ENCODE data around the gene MDC1. TPM values are rescaled to one million over a fixed set of nuclear protein-coding genes. Genes with fewer than 3 reads are reported as not detected.

MDC1 gene
- total RNA-seq, 4 donors from 2014 or later = 3.6 to 8.9 (median 6.2) TPM

DNA sequence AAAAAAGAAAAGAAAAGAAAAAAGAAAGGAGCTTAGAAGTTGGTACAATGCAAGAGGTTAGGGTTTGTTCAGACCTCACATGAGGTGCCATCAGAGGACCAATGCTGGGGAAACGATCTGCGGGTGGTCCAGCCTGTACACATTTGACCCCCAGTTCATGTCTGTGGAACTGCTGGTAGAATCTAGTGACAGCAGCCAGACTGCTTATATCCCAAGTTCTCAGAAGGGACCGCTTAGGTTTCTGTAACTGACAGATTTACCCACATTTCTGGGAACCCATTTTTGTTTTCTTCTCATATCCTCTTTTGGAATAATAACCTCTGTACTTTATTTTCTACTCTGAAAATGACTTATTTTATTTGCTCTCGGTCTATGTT lies 35.3 kb downstream of the MDC1 start:
- TF ChIP-seq POLR2A (IDR thresholded peaks at IDR 0.05) = no peak
- TF ChIP-seq, protein P1, sequence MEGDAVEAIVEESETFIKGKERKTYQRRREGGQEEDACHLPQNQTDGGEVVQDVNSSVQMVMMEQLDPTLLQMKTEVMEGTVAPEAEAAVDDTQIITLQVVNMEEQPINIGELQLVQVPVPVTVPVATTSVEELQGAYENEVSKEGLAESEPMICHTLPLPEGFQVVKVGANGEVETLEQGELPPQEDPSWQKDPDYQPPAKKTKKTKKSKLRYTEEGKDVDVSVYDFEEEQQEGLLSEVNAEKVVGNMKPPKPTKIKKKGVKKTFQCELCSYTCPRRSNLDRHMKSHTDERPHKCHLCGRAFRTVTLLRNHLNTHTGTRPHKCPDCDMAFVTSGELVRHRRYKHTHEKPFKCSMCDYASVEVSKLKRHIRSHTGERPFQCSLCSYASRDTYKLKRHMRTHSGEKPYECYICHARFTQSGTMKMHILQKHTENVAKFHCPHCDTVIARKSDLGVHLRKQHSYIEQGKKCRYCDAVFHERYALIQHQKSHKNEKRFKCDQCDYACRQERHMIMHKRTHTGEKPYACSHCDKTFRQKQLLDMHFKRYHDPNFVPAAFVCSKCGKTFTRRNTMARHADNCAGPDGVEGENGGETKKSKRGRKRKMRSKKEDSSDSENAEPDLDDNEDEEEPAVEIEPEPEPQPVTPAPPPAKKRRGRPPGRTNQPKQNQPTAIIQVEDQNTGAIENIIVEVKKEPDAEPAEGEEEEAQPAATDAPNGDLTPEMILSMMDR (IDR thresholded peaks at IDR 0.05 in 4 of 5, conservative IDR thresholded peaks at IDR 0.05 in 1 of 5) = no peak
- intact Hi-C loops (cut with DNase I; ENCODE audit: low total_unique reads) = no loop called here
- H3K36me3 ChIP-seq = peaks cover 0 to 25% of the 10 kb centered on the region in 2 donors

DNA sequence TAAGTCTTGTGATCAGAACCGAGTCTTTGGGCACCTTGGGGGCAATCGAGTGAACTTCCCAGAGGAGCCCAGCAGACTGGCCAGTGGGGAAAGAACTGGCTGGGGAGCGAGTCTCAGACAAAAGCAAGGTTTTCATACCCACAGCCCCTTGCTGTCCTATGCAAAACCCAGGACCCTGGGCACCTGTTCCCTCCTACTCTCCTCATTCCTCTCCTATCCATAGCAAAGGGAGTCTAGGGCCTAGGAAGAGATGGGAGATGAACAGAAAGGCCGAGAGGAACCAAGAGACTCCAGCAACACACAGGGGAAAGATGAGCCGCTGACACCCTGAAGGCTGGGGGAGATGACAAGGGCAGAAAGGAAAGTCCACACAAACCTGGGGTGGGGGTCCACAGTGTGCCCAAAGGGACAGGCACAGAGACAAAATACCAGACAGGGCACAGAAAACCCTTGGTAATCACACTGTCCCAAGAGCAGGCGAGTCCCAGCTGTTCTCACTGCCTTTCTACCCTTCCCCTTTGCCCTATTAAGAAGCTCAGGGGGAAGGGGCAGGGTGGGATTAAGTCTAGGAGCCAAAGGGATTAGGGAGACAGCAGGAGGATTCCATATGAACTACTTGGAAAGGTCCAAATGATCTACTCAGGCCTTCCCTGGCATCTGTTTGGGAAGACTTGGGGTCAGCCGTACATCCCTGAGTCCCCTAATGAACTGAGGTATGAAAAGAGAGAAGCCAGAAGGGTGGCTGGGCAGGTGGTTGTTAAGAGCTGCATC lies 37.1 kb downstream of the MDC1 start:
- H3K4me1 ChIP-seq = peaks cover 15 to 18% of the 10 kb centered on the region in 2 donors
- TF ChIP-seq, protein P1 (IDR thresholded peaks at IDR 0.05 in 4 of 5, conservative IDR thresholded peaks at IDR 0.05 in 1 of 5) = no peak
- TF ChIP-seq POLR2A (IDR thresholded peaks at IDR 0.05) = no peak
- peak overlapping the region in 3 of 4 donors; percentile 25 to 51 (median 32) for H3K27ac ChIP-seq
- DNase-seq = no peak
- H3K36me3 ChIP-seq = peaks cover 0 to 28% of the 10 kb centered on the region in 2 donors
- in situ Hi-C loops (cut with MboI; ENCODE audit: low sequenced_read_pairs in 4 of 4) = loop anchor here (5.0 to 10.0 kb wide), 2 partner anchors 42 to 145 kb away; partner anchors contain the start of gene TUBB (in 4 of the 4)
- H3K27me3 ChIP-seq = no peaks in the 10 kb centered on the region
- H3K4me3 ChIP-seq = peak overlapping the region in 1 of 4 donors; percentile 7
- H3K9me3 ChIP-seq = no peaks in the 10 kb centered on the region
- no peak for ATAC-seq
- intact Hi-C loops (cut with DNase I; ENCODE audit: low total_unique reads) = loop anchor here (1.0 to 5.0 kb wide), 2 partner anchors 42 to 407 kb away; no protein-coding TSS in a partner anchor

More for the DNA sequence above, 35.3 kb downstream of the MDC1 start:
- DNase-seq = no peak
- H3K27me3 ChIP-seq = peaks cover 0 to 2% (median 0%) of the 10 kb centered on the region in 3 donors
- H3K4me3 ChIP-seq = peak overlapping the region in 2 of 4 donors; percentile 67 to 96
- no peak for ATAC-seq
- no peaks in the 10 kb centered on the region for H3K9me3 ChIP-seq
- H3K27ac ChIP-seq = peak overlapping the region; percentile 93 to 99 (median 97)
- in situ Hi-C loops (cut with MboI; ENCODE audit: low sequenced_read_pairs in 4 of 4) = loop anchor here in 3 of 4 donors (5.0 to 10.0 kb wide), 2 partner anchors 41 to 143 kb away; partner anchors contain the start of gene TUBB (in 3 of the 3)
- H3K4me1 ChIP-seq = peaks cover 23 to 24% of the 10 kb centered on the region in 2 donors

DNA sequence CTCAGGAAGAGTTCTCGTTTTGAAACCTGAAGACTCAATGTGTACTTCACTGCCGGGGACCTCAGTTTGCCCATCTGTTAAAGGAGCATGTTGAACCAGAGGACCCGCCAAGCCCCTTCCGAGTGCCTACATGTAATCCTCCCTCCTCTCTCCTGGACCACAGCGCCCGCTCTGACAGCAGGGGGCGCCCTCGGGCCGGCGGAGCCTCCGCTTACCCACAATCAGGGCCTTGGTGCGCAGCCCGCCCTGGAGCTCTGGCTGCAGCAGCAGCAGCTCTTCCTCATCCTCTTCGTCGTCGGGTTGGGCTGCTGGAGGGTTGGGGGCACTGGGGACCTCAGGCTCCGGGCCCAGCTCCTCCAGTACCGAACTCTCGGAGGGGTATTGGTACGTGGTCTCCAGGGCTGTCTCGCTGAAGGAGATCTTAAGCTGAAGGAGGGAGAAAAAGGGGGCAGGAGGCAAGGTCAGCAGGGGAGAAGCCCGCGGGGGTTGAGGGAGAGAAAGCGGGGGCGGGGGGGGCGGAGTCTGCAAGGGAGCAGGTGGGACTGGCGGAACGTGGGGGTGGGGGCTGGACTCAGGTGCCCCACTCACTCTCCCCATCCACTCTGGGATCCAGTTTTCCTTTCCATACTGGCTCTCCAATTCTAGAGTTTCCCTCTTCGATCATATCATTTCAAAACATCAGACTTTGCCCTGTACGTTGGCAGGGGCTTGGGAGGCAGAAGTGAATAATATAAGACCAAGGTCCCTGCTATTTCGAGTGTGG lies 37.9 kb downstream of the MDC1 start:
- peak; percentile 68 to 79 for DNase-seq
- Histone ChIP-seq H3K27me3 (no peaks in the 10 kb centered on the region), H3K9me3 (no peaks in the 10 kb centered on the region), H3K36me3 (peaks cover 0 to 28% of the 10 kb centered on the region in 2 donors), H3K4me1 (peaks cover 15 to 18% of the 10 kb centered on the region in 2 donors), H3K4me3 (peak overlapping the region in 1 of 4 donors; percentile 7), H3K27ac (peak overlapping the region in 3 of 4 donors; percentile 25 to 51 (median 38))
- in situ Hi-C loops (cut with MboI; ENCODE audit: low sequenced_read_pairs in 4 of 4) (loop anchor here in 1 of 4 donors (5.0 kb wide), 1 partner anchor 43 kb away; the partner anchor contains the start of gene TUBB), intact Hi-C loops (cut with DNase I; ENCODE audit: low total_unique reads) (loop anchor here (1.0 to 5.0 kb wide), 2 partner anchors 43 to 408 kb away; no protein-coding TSS in a partner anchor)
- TF ChIP-seq POLR2A (IDR thresholded peaks at IDR 0.05) = no peak
- TF ChIP-seq, protein P1 (IDR thresholded peaks at IDR 0.05 in 4 of 5, conservative IDR thresholded peaks at IDR 0.05 in 1 of 5) = peak; percentile 94 to 98 (median 98)
- ATAC-seq = peak; percentile 76 to 83

DNA sequence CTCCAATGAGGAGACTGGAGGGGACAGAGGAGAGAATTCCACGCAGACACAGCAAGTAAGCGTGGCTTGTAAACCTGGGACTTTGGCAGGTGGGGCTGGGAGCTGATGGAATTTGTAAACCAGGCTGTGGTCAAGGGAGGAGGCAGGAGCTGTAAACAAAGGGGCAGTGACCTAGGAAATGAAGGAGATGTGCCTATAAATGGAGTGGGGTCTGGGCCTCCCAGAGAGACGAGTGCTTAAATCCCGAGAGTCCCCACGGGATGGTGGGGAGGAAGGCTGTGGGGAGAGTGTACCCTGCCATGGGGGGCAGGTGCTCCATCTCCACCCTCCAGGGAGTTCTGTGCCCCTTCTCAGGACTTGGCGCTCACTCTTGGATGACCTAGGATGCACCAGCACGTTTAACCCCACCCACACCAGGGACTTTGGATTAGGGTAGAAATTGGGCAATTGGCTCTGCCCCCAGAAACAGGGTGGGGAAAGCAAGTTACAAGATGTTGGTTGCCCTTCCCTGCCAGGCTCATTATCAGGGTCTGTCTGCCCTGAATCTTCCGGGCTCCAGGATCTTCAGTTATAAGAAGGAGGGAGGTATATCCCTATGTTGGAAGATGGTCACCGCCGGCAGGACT lies 40.3 kb downstream of the MDC1 start:
- Histone ChIP-seq H3K4me1 (peaks cover 22% of the 10 kb centered on the region in 2 donors), H3K36me3 (peaks cover 0 to 28% of the 10 kb centered on the region in 2 donors), H3K27ac (no peak overlapping the region), H3K9me3 (no peaks in the 10 kb centered on the region), H3K4me3 (no peak overlapping the region), H3K27me3 (no peaks in the 10 kb centered on the region)
- no peak for ATAC-seq
- no peak for DNase-seq
- TF ChIP-seq, protein P1 (IDR thresholded peaks at IDR 0.05 in 4 of 5, conservative IDR thresholded peaks at IDR 0.05 in 1 of 5) = no peak
- TF ChIP-seq POLR2A (IDR thresholded peaks at IDR 0.05) = no peak
- intact Hi-C loops (cut with DNase I; ENCODE audit: low total_unique reads) = loop anchor here (5.0 kb wide), 1 partner anchor 411 kb away; no protein-coding TSS in a partner anchor
- in situ Hi-C loops (cut with MboI; ENCODE audit: low sequenced_read_pairs in 4 of 4) = loop anchor here in 1 of 4 donors (5.0 kb wide), 1 partner anchor 46 kb away; the partner anchor contains the start of gene TUBB

All from gastrocnemius medialis (tissue), 4 donors.